CMK (cell line): ENCODE results near the gene ADAP1.

Experiments used
- DNase-seq: peaks from one replicate; pipeline ENCODE4 v3.0.0-alpha.2; 2010; ENCODE audit warnings: low read depth

The ADAP1 gene

GRCh38 chr7:860149-860548 lies 94.3 kb downstream of the ADAP1 start:
- DNase-seq = no peak

DNA sequence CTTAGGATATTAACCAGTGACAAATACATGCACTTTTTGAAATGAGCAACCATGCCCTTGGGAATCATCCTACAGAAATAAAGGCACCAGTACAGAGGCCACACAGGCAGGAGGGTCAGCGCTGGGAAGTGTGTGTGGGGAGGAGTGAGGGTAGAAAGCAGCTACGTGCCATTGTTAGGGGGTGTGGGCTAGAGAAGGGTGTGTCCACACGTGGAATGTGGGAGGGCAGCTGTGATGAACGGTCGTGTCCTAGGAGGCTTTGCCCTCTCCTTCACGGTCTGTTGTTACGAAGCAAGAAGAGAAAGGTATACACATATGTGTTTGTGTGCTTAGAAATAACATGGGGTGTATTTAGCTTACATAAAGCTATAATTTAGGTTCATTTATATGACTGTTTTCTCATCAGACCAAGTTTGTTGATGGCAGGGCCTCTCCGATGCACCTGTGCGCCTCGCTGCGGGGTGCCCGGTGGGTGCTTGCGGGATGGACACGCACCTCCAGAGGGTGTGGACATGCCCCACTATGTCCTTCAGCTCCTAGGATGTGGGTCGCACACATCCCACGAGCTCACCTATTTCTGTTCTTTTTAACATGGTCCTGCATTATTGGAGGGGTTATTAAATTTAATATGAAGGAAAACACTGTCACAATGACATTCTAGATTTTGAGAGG lies 95.0 kb downstream of the ADAP1 start:
- DNase-seq = no peak

DNA sequence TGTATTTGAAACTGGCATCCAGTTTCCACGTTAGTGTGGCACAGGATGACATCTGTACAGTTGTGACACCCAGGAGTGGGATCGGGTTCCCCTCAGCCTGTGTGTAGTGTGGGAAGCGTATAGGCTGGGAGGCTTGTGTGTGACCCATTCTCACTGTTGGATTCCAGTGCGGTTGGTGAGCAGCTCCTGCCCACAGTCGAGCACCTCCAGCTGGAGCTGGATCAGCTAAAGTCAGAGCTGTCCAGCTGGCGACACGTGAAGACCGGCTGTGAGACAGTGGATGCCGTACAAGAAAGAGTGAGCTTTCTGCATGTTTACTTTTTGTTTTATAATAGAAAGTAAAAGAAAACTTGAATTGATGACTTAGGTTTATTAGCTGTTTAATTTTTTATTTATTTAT lies 96.8 kb downstream of the ADAP1 start:
- no peak for DNase-seq

DNA sequence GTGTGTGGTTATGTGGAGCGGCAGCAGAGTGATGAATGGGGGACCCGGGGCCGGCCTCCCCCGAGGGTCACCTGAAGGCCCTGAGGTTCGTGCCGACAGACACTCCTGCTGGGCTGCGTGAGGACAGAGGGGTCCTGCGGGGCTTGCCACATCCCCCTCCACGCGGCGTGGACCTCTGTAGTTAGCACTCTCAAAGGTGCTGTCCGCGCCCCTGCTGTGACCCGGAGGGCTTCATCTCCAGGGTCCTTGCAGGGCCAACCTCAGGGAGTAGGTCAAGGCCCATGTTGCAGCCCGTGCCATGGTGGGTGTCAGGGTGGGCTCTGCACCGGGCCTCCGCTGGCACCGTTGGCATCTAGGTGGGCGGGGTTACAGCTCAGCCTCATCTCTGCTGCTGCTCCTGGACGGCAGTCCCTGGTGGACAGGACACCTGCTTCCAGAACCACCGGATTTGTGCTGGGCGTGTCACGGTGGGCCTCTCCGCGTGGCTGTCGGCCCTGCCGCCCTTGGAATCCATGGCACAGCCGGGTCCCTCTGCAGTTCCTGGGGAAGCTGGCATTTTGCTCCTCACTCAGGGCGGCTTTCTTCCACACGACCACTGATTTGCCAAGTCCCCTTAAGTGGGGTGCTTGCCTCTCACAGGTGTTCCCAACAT lies 97.9 kb downstream of the ADAP1 start:
- DNase-seq = no peak

- no peak for DNase-seq
Observed at GRCh38 chr7:855686-856369, 98.7 kb downstream of the ADAP1 start.

DNA sequence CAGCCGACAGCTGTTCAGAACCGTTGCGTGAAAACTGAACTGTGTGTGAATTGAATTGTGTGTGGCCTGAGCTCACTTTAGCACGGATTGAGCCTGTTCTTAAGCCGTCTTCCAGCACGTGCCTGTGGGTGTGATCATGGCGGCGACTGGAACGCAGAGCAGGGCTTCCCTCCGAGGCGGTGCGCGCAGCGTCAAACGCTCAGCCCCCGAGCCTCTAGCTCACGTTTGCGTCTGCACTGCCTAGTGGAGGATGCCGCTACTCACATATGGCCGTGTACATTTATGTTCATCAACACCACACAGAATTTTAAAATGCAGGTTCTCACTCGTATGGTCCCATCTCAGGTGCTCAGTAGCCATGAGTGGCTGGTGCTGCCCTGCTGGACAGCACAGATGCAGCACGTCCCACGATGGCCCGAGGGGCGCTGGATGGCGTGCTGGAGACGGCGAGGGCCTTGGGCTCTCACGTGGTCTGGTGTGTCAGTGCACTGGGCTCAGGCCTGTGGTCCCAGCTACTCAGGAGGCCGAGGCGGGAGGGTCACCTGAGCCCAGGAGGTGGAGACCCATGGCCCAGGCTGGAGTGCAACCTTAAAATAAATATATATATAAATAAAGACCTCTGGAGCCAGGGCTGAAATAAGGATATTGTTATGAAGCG lies 100.2 kb downstream of the ADAP1 start:
- DNase-seq = no peak

DNA sequence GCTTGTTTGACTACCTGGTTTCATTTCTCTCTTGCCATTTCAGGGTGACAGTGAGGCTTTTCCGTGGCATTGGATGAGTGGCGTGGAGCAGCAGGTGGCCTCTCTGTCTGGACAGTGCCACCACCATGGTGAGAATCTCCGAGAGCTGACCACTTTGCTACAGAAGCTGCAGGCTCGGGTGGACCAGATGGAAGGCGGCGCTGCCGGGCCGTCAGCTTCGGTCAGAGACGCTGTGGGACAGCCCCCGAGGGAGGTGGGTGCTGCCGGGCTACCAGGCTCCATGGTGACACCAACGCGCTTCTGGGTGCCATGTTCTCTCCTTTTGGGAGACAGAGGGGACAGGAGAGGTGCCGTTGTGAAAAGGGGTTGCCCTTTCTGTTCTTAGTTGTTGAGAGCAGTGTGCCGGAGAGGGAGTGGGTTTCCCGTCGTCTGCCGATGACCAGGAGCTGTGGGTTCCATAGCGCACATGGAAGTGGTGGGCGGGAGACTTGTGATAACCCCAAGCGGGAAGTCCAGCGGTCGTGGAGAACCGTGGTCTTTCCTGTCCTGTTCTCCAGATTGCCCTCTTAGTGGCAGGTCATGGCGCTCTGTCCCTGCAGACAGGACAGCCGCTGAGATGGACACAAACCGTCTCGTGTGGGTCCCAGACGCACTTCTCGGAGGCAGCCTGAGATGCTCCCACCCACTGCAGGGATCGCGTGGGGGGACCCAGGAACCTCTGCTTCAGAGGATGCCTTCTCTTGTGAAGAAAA lies 100.9 kb downstream of the ADAP1 start:
- DNase-seq = no peak

DNA sequence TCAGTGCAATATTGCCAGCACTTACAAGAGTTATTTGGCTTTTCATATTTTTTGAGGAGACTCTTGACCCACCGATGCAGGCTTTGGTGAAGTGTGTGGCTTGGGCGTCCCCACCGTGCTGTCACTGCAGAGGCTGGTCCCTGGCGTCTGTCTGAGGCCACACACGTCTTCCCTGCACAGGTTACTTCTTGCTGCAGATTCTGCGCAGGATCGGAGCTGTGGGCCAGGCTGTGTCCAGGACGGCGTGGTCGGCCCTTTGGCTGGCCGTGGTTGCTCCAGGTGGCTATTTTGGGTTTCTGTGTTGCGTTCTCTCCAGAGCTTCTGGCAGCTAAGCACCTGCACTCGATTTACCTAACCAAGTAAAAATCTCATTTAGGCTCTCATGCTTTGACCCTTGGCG lies 103.3 kb downstream of the ADAP1 start:
- DNase-seq = no peak

DNA sequence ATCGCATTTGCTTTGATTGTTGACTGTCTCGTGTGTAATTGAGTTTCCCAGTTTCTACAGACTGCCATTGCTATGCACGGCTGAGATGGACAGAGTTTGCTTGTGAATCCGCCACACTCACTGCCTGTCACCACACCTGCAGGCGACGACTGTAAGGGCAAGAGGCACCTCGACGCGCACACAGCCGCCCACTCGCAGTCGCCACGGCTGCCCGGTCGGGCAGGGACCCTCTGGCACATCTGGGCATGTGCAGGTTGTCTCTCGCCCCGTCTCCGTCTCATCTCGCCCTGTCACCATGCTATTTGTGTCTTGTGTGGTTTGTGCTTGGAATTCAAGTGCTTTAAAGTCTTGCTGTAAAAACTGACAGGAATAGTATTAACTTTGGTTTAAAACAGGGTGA lies 104.7 kb downstream of the ADAP1 start:
- no peak for DNase-seq

DNA sequence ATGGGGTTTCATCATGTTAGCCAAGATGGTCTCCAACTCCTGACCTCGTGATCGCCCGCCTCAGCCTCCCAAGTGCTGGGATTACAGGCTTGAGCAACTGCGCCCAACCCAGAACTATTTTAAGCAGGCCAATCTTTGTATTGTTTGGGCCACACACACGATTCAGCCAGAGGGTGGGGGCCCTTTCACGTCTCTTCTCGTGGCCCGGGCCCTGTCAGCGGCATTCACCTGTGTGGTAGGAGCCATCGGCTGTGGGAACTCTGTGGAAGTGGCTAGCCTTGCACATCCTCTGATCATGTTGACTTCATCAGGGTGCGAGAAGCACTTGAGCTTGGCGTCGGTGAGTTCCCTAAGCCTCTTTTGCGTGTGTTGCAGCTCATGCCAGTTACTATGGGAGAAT lies 105.3 kb downstream of the ADAP1 start:
- DNase-seq = no peak
